GM21717 (cell line): ENCODE measurements around the gene GLDN.

Source experiments
- ATAC-seq: cut with Tn5 transposase; IDR thresholded peaks from one replicate; pipeline ENCODE4 v1.9.1; 2021; ENCODE audit warnings: mild to moderate bottlenecking, moderate library complexity; ENCODE audit not compliant: unreplicated experiment

Gene GLDN

DNA sequence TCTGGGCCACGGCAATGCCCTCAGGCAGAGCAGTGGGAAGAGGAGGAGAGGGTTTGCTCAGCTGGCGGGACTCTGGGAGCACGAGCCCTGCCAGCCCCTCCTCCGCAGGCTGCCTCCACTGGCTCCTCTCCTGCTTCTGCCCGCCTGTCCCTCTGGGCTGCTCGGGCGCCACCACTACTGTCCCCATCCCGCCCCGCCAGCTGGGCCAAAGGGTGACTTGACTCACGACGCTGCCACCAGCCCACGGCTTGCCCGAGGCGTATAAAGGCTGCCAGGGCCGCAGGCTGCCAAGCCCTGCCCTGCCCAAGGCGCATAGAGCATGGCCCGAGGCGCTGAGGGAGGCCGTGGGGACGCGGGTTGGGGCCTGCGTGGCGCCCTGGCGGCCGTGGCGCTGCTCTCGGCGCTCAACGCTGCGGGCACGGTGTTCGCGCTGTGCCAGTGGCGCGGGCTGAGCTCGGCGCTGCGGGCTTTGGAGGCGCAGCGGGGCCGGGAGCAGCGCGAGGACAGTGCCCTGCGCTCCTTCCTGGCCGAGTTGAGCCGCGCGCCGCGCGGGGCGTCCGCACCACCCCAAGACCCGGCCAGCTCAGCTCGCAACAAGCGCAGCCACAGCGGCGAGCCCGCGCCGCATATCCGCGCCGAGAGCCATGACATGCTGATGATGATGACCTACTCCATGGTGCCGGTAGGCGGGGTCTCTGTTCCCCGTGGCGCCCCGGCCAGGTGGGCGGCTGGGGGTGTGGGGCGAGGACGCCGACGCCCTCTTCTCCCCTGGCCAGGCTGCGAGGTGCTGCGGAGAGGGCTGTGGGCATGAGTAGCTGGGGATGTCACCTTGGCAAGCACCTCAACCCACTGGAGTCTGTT lies at the start of gene GLDN:
TSS of gene GLDN (plus strand) at position 290 of the 861 bp plus-strand sequence. CDS start at position 320, 30 bp downstream.
- no peak for ATAC-seq

DNA sequence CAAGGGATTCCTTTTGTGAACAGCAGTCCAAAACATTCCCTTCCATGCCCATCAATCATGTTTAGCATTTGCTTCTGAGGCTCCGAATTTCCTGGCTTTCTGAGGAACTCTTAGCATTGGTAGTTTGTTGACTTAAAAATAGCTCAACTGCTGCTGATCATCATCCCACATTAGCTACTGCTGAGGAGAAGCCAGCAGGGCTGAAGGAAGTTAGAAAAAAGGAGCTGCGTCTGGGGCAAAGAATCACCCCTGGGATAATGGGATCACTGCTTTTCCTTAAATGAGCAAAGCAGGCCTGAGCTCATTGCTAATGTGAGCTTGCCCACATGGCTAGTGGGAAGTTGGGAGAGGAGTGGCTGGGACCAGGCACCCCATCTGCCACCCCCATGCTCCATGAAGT lies 42.8 kb upstream of the GLDN start:
- ATAC-seq: no peak

DNA sequence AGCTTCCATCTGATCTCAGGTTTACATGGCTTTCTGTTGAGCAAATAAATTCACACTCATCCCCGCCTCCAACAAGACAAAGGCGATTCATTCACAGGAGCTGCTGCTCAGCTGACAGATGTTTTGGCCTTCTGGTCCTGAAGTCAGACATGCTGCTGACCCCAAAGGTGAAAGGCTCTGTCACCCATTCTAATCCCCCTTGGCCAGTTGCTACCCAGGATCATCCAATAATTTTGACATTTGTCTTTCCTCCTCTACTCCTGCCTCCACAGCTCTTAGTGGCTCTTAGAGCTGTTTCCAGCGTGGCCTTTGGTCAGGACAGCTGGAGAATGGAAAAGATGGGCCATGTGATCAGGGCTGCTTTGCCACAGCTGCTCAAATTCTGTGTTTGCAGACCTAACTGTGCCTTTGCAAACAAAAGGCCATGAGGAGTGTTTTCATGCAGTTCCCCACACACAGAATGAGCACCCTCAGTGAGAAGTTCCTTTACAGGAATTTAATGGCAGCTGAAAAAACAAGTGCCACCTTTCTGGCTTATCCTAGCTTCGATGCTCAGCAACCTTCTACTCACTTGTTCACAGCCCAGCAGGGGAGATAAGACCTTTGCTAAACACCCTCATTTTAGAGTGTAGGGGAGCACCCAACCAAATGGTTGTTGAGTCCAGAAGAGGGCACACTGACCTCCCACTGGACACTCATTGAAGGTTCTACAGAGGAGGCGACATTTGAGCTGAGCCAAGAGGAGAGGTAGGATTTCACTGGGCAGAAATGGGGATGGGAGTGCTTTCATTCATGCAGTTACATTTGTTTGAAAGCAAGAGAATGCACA lies 42.1 kb upstream of the GLDN start:
- no peak for ATAC-seq

DNA sequence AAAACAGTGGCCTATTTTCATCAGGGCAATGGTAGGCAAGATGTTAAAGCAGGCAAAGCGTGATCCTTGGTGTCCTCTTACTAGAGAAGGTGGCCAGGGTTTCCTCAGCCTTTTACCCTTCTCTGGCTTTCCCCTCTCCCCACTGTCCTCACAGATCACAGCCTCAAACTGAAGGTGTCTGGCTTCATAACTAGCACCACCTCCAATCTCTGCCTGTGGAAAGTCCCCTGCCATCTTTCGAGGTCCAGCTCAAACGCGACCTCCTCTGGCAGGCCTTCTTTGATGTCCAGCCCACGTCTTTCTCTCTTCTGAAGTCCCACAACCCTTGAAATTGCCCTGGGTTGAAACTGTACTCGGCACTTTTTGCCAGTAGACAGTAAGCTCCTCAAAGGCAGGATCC lies 39.0 kb upstream of the GLDN start:
- no peak for ATAC-seq

DNA sequence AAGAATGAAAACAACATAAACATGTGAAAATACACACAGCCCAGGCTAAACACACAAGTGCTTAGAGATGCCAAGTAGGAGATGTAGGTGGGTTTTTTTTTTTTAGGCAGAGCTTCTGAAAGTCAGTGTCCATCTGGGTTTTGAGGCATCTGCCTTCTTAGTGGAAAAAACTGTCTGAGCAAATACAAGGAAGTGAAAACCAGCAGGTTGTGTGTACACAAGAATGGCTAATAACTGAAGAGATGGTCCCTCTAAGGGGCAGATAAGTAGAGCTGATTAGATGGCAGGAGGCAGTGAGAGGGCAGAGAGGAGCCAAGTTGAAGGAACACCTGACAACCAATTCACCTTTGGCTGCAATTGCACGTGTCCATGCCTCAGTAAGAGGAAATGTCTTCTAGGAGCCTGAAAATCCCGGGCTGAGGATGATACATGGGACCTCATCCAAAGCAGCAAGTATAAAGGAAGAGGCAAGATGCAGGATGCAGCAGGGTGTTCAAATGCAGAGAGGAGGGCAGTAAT lies 37.9 kb upstream of the GLDN start:
- ATAC-seq: no peak

DNA sequence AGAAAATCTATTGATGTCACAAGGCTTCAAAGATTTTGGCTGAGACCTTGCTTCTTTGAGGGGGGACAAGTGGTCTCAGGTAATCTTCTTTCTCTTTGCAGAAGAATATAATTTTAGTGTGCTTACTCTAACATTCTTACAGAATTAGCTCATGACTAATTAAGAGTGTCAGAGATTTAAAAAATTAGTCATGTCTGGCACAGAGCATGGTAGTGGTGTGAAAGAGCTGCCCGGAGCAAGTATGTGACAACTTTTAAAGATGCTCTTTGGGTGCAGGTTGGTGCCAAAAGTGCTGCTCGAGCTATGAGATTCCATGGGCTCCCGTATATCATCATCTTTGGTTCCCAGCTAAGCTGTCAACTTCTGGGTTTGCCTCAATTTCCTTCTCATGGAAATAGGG lies 34.1 kb upstream of the GLDN start:
- ATAC-seq: no peak

DNA sequence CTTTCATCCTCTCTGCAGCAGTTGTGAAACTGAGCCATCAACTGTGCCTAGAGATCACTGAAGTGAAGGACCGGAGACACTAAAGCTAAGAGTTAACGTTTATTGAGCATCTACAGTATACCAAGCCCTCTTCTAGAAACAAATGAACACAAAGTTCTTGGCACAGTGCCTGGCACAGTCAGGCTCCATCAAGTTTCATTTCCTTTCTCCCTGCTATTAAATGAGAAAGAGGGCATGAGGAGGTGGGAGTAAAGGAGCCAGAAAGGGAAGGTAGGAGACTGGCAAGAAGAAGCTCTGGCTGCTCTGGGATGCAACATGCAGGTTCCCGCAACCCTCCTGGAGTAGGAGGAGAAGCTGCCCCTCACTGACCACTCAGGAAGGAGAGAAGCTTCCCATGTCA lies 33.6 kb upstream of the GLDN start:
- ATAC-seq: no peak

DNA sequence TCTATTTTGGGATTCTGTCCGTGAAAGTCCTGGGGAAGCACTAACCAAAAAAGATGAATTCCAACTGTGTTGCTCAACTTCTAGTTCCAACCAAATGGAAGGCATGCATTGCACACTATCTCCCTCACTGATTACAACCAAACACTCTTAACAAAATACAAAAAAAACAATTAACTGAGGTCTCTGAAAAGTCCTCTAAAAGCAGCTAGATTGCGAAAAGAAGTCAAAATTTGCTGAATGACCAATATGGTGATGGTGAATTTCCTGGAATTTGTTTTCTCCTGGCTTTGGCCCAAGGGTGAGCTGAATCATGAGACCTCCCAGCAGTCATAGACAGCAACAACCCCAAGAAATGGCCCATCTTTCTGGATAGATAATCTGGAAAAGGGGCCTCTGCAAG lies 31.4 kb upstream of the GLDN start:
- ATAC-seq: no peak

DNA sequence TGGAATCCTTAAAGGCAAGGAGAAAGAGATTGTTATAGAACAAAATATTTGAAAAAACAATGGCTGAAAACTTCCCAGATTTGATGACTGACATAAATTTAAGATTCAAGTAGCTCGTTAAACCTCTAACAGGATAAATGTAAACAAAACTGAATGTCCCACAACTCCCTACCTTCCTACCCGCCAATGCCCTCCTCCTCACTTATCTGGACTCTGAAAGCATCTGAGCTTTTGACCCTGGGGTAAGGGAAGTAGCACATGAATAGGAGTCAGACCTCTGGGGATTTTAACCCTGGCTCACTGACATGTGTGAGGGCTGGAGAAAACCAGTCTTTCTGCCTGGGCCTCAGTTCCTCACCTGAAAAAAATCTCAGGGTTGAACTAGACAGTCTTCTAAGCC lies 29.9 kb upstream of the GLDN start:
- no peak for ATAC-seq

DNA sequence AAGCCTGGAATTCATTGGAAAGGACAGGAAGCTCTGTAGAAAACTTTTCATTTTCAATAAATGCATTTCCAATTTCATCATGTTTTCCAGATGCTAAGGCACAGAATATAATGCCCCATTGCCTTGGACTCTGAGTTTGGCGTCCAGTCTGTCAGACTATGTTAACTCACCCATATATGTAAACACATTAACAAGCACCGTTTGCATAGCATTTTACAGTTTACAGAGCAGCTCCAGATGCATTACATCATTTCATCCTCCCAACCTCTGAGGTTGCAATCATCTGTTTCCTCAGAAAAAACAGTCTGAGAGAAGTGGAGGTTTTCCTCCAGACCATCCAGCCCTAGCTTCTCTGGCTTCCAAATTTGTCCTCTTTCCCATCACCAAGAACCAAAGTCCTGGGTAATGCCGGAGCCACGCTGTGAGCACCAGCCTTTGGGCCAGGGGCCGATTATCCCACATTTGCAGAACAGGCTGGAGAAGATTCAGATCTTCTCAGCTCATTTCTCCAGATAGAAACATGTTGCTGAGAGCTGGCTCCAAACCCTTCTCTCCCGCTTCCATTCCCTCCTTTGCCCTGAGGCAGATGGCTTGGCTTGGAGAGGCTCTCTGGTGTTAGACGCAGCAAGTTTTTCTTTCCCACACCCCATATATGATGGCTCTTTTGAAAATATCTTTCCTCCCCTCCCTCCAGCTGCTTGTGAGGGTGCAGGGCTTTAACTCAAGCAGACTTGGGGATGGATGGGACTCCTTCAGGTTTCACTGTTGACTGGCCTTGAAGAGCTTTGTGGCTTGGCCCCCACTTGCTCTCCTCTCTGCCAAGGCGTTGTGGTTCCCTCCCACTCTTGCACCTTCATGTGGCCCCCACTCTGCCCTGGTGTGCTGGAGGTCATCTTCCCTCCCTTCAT lies 29.0 kb upstream of the GLDN start:
- ATAC-seq: no peak

DNA sequence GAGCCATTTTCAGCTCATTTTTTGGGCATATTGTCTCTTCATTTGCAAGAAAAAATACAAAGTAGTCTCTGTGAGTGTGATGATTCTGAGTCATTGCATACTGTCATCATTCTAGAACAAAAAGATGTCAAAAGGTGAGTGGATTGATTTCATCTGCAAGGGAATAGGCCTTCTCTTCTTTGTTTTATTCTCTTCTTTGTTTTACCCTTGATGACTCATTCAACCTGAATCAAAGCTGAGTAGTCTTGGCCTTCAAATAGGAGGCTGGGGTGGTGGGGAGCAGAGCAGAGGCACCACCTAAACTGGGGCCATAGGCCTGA lies 28.4 kb upstream of the GLDN start:
- ATAC-seq: no peak

DNA sequence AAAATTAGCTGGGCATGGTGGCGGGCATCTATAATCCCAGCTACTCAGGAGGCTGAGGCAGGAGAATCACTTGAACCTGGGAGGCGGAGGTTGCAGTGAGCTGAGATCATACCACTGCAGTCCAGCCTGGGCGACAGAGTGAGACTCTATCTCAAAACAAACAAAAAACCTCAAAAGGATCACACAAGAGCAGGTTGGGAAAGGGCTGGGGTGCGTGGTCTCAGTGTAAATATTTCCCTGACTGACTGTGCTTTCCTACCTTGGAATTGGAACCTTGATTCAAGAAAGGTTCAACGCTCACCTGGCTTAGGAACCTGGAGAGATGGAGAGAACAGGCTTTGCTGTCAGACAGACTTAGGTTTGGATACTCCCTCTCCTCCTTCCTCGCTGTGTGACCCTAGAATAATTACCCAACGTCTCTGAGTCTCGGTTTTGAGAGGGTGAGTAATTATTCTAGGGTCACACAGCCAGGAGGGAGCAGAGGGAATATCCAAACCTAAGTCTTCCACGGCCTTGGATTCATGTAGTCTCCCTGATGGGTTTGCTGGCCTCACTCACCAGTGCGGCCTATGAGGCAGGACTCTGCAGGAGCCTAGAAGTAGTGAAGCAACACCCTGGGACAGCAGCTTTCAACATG lies 27.7 kb upstream of the GLDN start:
- ATAC-seq: no peak

DNA sequence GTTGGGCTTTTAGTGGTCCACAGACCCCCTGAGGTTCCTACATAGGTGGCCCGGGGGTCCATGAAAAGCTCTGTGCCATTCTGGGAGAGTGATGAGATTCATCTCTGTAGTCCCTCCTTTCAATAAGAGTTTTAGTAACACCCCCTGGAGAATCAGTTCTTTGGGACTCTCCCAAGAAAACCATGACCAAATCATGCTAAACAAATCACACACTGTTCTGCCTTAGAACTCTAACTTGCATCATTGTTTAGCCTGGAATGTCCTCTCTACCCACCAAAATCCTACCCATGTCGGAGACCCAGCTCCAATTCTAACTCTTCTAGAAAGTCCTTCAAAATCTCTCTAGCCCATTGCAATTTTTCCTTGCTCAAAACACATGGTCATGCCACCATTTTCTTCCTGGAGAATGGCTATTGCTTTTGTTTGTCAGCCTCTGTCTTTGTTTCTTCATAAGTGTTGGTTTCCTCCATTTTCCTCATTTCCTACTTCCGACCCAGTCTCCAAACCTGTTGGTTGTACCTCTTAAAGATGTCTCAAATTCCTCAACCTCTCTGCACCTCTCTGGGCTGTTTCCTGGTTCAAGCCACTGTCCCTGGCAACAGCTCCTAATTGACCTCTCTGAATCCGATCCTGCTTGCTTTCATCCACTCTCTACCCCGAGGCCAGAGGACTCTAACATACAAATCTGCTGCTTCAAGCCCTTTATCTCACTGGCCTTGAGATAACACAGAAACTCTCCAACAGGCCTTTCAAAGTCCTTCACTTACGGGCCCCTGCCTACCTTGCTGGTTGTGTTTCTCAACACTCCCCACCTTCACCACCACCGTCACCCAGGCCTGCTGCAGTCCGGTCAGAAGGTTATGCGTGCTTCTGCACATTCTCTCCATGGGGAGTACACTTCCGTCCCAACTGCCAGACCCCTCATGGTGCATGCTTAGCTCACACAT lies 26.8 kb upstream of the GLDN start:
- ATAC-seq: no peak

DNA sequence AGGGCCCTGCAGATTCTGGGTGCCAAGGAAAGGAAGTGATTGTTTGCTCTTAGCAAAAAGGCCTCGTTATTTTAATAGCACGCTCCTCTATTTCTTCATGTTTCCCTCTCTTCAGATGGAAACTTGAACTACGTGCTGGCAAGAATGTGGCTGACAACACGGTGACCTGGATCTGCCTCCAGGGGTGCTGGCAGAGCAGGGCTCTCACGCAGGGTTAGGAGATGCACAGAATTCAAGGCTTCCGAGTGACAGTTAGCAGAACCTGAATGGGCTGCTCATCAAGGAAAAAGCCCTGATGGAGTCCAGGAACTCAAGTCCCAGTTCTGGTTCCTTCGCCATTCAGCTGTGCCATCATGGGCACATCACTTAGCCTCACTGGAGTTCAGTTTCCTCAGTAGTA lies 25.7 kb upstream of the GLDN start:
- no peak for ATAC-seq

DNA sequence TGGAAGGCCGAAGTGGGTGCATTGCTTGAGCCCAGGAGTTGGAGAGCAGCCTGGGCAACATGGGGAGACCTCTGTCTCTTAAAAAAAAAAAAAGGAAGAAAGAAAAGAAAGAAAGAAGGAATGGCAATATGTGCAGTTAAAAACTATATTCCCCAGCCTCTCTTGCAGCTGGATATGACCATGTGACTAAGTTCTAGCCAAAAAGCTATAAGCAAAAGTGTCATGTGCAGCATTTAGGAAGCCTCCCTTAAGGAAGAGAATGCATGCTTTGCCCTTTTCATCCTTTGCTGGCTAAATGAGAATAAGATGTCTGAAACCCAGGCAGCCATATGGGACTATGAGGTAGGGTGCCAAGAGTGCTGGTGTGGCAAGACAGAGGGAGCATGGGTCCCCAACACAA lies 24.8 kb upstream of the GLDN start:
- ATAC-seq: no peak

DNA sequence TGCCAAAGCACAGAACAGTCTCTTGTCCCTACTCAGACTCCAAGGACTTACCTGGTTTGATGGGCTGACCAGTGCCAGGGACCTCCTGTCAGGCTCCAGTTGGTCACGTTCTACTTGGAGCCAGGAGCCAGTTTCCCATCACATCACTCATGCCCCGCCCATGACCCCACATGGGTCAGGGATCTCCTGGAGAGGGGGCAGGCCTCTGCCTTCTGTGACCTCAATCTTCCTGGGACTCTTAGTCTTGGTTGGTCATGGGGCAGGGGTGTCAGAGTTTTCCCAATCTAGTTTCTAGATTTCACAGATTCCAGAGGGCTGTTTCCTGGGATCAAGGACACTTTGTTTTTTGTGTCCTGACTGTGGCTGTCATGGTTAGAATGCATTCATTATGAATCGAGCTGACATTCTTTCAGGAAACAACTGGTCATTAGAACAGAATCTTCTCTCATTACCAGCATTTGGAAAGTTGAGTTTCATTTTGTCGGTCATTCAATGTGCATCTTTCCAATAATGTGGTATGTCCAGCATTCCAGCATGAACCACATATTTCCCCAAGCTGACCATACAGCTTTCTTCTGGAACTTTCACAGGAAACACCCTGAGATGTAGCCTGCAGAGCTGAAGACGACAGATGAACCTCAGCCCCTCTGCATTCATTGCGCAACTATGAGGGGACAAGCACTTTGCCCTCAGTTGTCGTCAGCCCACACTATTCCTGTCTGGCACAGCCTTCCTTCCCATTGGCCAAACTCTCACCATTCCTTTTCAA lies 22.9 kb upstream of the GLDN start:
- no peak for ATAC-seq

DNA sequence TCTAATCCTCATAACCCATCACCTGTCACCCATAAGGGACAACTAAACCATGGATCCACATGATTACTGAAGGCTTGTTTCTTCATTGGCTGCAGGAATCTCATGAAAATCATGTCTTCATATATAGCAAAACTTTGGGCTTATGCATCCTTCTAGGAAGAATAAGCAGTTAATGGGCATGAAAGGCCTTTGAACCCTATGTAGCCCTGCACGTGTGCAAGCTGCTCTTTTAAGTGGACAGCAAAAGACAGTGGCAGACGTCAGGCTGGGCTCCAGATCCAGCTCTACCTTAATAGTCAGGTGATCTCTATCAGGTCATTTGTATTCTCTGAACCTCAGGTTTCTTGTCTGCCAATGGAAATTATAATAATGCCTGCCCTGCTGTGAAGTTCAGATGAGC lies 21.9 kb upstream of the GLDN start:
- no peak for ATAC-seq

DNA sequence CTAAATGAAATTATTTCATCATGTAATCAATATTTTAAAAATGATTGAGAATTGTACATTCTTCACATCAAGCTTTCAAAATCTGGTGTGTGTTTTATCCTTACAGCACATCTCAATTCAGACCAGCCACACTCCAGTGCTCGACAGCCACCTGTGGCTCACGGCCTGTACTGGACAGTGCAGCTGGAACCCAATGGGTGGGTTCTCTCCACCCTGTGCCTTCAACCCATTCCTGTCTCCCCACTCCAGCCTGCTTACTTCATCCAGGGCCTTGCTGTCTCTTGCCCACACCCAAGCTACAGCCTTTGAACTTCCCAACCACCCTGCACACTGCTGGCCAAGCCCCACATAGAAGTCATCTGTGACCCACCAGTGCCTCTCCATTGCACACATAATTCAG lies 20.6 kb upstream of the GLDN start:
- no peak for ATAC-seq

DNA sequence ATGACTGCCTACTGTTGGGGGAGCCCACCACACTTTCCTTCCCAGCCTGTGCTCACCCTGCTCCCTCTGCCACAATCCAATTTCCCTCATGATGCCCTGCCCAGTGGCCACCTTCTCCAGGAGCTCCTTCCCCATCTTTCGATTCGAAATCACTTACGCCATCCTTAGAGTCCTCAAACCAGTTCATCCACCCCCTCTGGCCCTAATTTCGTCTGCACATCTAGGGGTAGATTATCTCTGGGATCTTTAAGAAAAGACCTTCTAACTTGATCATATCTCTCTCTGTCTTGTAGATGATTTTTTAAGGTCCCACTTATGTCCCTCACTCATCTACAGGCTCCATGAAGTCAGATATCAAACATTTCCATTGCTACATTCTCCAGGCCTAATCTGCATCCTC lies 20.1 kb upstream of the GLDN start:
- no peak for ATAC-seq
